ENCODE results near the gene PRLH. TPM values are rescaled to one million over a fixed set of nuclear protein-coding genes. Genes with fewer than 3 reads are reported as not detected.

PRLH gene
- total and polyA plus RNA-seq, 3 donors from 2014 or later, result not detected

GRCh38 chr2:237570776-237571335, 4.5 kb downstream of the PRLH start:
- Histone ChIP-seq H3K27ac (no peak overlapping the region), H3K36me3 (ENCODE audit: low read depth, missing control alignments) (no peaks in the 10 kb centered on the region), H3K9me3 (no peaks in the 10 kb centered on the region), H3K27me3 (no peaks in the 10 kb centered on the region), H3K4me1 (peaks cover 7% of the 10 kb centered on the region), H3K4me3 (no peak overlapping the region)
- no peak for TF ChIP-seq CTCF (IDR thresholded peaks at IDR 0.05)
- no peak for TF ChIP-seq POLR2A (IDR thresholded peaks at IDR 0.05)
- no peak for DNase-seq
- 82 to 85% methylated on average over 9 of the region's 9 CpGs for WGBS, 2 donors
- intact Hi-C loops (cut with DNase I; ENCODE audit: low total_unique reads), result loop anchor here (5.0 kb wide), 1 partner anchor 59 kb away; no protein-coding TSS in a partner anchor

- 94 to 100% methylated on average over 5 to 7 of the region's 7 CpGs for WGBS, 2 donors
- Histone ChIP-seq H3K27ac (no peak overlapping the region), H3K4me1 (peaks cover 7% of the 10 kb centered on the region), H3K4me3 (no peak overlapping the region), H3K36me3 (ENCODE audit: low read depth, missing control alignments) (no peaks in the 10 kb centered on the region), H3K27me3 (no peaks in the 10 kb centered on the region), H3K9me3 (no peaks in the 10 kb centered on the region)
- DNase-seq, result no peak
- intact Hi-C loops (cut with DNase I; ENCODE audit: low total_unique reads), result loop anchor here (5.0 kb wide), 1 partner anchor 59 kb away; no protein-coding TSS in a partner anchor
- TF ChIP-seq POLR2A (IDR thresholded peaks at IDR 0.05) (no peak), CTCF (IDR thresholded peaks at IDR 0.05) (no peak)
These were observed 5.2 kb downstream of the PRLH start for GRCh38 chr2:237571551-237571950.

GRCh38 chr2:237572021-237572741, 5.8 kb downstream of the PRLH start:
- peak; percentile 93 for DNase-seq
- H3K4me1 ChIP-seq, result peaks cover 7% of the 10 kb centered on the region
- no peaks in the 10 kb centered on the region for H3K27me3 ChIP-seq
- intact Hi-C loops (cut with DNase I; ENCODE audit: low total_unique reads), result loop anchor here (5.0 kb wide), 1 partner anchor 60 kb away; no protein-coding TSS in a partner anchor
- WGBS, 2 donors, result 21 to 33% methylated on average over 24 of the region's 24 CpGs
- H3K4me3 ChIP-seq, result no peak overlapping the region
- TF ChIP-seq CTCF (IDR thresholded peaks at IDR 0.05) (peak; percentile 97 to 98 (median 97)), POLR2A (IDR thresholded peaks at IDR 0.05) (no peak)
- no peaks in the 10 kb centered on the region for H3K9me3 ChIP-seq
- no peaks in the 10 kb centered on the region for H3K36me3 ChIP-seq (ENCODE audit: low read depth, missing control alignments)
- no peak overlapping the region for H3K27ac ChIP-seq

- TF ChIP-seq CTCF (IDR thresholded peaks at IDR 0.05) (no peak), POLR2A (IDR thresholded peaks at IDR 0.05) (no peak)
- 78 to 87% methylated on average over 4 of the region's 4 CpGs for WGBS, 2 donors
- Histone ChIP-seq H3K27ac (no peak overlapping the region), H3K4me3 (no peak overlapping the region), H3K27me3 (no peaks in the 10 kb centered on the region), H3K9me3 (no peaks in the 10 kb centered on the region), H3K4me1 (peaks cover 7% of the 10 kb centered on the region), H3K36me3 (ENCODE audit: low read depth, missing control alignments) (no peaks in the 10 kb centered on the region)
- no peak for DNase-seq
- intact Hi-C loops (cut with DNase I; ENCODE audit: low total_unique reads), result loop anchor here (5.0 kb wide), 1 partner anchor 60 kb away; no protein-coding TSS in a partner anchor
These were observed 6.3 kb downstream of the PRLH start for GRCh38 chr2:237572742-237573101.
